ENCODE results near the gene F7.
"Not testable (repeated sequence)": the region's sequence is repeated elsewhere in the genome, so short reads cannot be mapped to it uniquely, and the experiment has no call there.

Gene F7

GRCh38 chr13:113099142-113099541, 6.4 kb upstream of the F7 start:
- H3F3A ChIP-seq (ENCODE audit: control insufficient read depth, insufficient read depth) = no peaks in the 10 kb centered on the region
- H3K79me2 ChIP-seq (ENCODE audit: control insufficient read depth, low read length) = no peaks in the 10 kb centered on the region
- H3K9me3 ChIP-seq (ENCODE audit: control insufficient read depth, insufficient read depth, low read length) = no peaks in the 10 kb centered on the region
- H3K27me3 ChIP-seq (ENCODE audit: control insufficient read depth, low read length) = no peaks in the 10 kb centered on the region
- no peaks in the 10 kb centered on the region for H3K36me3 ChIP-seq (ENCODE audit: control insufficient read depth, low read length)
- H3K9me2 ChIP-seq (replicated peaks; ENCODE audit: control insufficient read depth, low read length) = no peaks in the 10 kb centered on the region
- no peak overlapping the region for H3K4me2 ChIP-seq (ENCODE audit: low read length)
- TF ChIP-seq EZH2phosphoT487 (IDR thresholded peaks at IDR 0.05; ENCODE audit: borderline replicate concordance, low read length) (no peak), CTCF (IDR thresholded peaks at IDR 0.05; ENCODE audit: low read depth, low read length, poor library complexity, severe bottlenecking) (no peak)
- H4K20me1 ChIP-seq (ENCODE audit: control insufficient read depth, insufficient read depth, low read depth, low read length) = no peaks in the 10 kb centered on the region
- H3K27ac ChIP-seq (ENCODE audit: low read depth, low read length) = no peak overlapping the region
- no peaks in the 10 kb centered on the region for H3K4me1 ChIP-seq (ENCODE audit: control insufficient read depth, low read length)
- H3K4me3 ChIP-seq (ENCODE audit: low read length) = no peak overlapping the region

GRCh38 chr13:113102302-113102701, 3.3 kb upstream of the F7 start:
- H4K20me1 ChIP-seq (ENCODE audit: control insufficient read depth, insufficient read depth, low read depth, low read length); H3K9me3 ChIP-seq (ENCODE audit: control insufficient read depth, insufficient read depth, low read length); H3K4me3 ChIP-seq (ENCODE audit: low read length); H3F3A ChIP-seq (ENCODE audit: control insufficient read depth, insufficient read depth); H3K27ac ChIP-seq (ENCODE audit: low read depth, low read length); H3K4me2 ChIP-seq (ENCODE audit: low read length); H3K79me2 ChIP-seq (ENCODE audit: control insufficient read depth, low read length); H3K27me3 ChIP-seq (ENCODE audit: control insufficient read depth, low read length); H3K9me2 ChIP-seq (replicated peaks; ENCODE audit: control insufficient read depth, low read length); H3K4me1 ChIP-seq (ENCODE audit: control insufficient read depth, low read length); H3K36me3 ChIP-seq (ENCODE audit: control insufficient read depth, low read length): not testable (repeated sequence)

GRCh38 chr13:113102727-113103126, 2.9 kb upstream of the F7 start:
- H3K79me2 ChIP-seq (ENCODE audit: control insufficient read depth, low read length) = no peaks in the 10 kb centered on the region
- no peaks in the 10 kb centered on the region for H4K20me1 ChIP-seq (ENCODE audit: control insufficient read depth, insufficient read depth, low read depth, low read length)
- no peak overlapping the region for H3K4me2 ChIP-seq (ENCODE audit: low read length)
- H3K36me3 ChIP-seq (ENCODE audit: control insufficient read depth, low read length) = no peaks in the 10 kb centered on the region
- TF ChIP-seq EZH2phosphoT487 (IDR thresholded peaks at IDR 0.05; ENCODE audit: borderline replicate concordance, low read length) = no peak
- TF ChIP-seq CTCF (IDR thresholded peaks at IDR 0.05; ENCODE audit: low read depth, low read length, poor library complexity, severe bottlenecking) = no peak
- no peak overlapping the region for H3K27ac ChIP-seq (ENCODE audit: low read depth, low read length)
- H3F3A ChIP-seq (ENCODE audit: control insufficient read depth, insufficient read depth) = no peaks in the 10 kb centered on the region
- H3K27me3 ChIP-seq (ENCODE audit: control insufficient read depth, low read length) = no peaks in the 10 kb centered on the region
- H3K9me2 ChIP-seq (replicated peaks; ENCODE audit: control insufficient read depth, low read length) = no peaks in the 10 kb centered on the region
- no peak overlapping the region for H3K4me3 ChIP-seq (ENCODE audit: low read length)
- H3K4me1 ChIP-seq (ENCODE audit: control insufficient read depth, low read length) = no peaks in the 10 kb centered on the region
- no peaks in the 10 kb centered on the region for H3K9me3 ChIP-seq (ENCODE audit: control insufficient read depth, insufficient read depth, low read length)

GRCh38 chr13:113103646-113104045, 1.9 kb upstream of the F7 start:
- Histone ChIP-seq H3K4me1 (ENCODE audit: control insufficient read depth, low read length) (no peaks in the 10 kb centered on the region), H4K20me1 (ENCODE audit: control insufficient read depth, insufficient read depth, low read depth, low read length) (no peaks in the 10 kb centered on the region), H3K36me3 (ENCODE audit: control insufficient read depth, low read length) (no peaks in the 10 kb centered on the region), H3K4me3 (ENCODE audit: low read length) (no peak overlapping the region), H3K79me2 (ENCODE audit: control insufficient read depth, low read length) (no peaks in the 10 kb centered on the region), H3K9me3 (ENCODE audit: control insufficient read depth, insufficient read depth, low read length) (no peaks in the 10 kb centered on the region), H3K9me2 (replicated peaks; ENCODE audit: control insufficient read depth, low read length) (no peaks in the 10 kb centered on the region), H3F3A (ENCODE audit: control insufficient read depth, insufficient read depth) (no peaks in the 10 kb centered on the region), H3K4me2 (ENCODE audit: low read length) (no peak overlapping the region), H3K27ac (ENCODE audit: low read depth, low read length) (no peak overlapping the region), H3K27me3 (ENCODE audit: control insufficient read depth, low read length) (no peaks in the 10 kb centered on the region)
- TF ChIP-seq EZH2phosphoT487 (IDR thresholded peaks at IDR 0.05; ENCODE audit: borderline replicate concordance, low read length) (no peak), CTCF (IDR thresholded peaks at IDR 0.05; ENCODE audit: low read depth, low read length, poor library complexity, severe bottlenecking) (no peak)

Measured in DOHH2 (cell line).